Kidney tubule cell (primary cell): ENCODE measurements around the gene KRTAP19-8.

ENCODE experiments used
- DNase-seq: peaks from one replicate; pipeline ENCODE4 v3.0.0-alpha.2; 2018; ENCODE audit warnings: low spot score

Gene KRTAP19-8

GRCh38 chr21:31012133-31013089 is 25.9 kb downstream of the KRTAP19-8 start:
- DNase-seq, result no peak

DNA sequence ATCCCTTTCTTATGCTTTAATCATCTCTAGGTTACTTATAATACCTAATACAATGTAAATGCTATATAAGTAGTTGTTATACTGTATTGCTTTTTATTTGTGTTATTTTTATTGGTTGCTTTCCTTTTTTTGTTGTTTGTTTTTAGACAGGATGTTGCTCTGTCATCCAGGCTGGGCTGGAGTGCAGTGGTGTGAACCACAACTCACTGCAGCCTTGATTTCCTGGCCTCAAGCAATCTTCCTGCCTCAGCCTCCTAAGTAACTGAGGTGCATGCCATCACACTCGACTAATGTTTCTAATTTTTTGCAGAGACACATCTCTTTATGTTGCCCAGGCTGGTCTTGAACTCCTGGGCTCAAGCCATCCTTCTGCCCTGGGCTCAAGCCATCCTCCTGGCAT is 26.9 kb downstream of the KRTAP19-8 start:
- DNase-seq, result no peak

DNA sequence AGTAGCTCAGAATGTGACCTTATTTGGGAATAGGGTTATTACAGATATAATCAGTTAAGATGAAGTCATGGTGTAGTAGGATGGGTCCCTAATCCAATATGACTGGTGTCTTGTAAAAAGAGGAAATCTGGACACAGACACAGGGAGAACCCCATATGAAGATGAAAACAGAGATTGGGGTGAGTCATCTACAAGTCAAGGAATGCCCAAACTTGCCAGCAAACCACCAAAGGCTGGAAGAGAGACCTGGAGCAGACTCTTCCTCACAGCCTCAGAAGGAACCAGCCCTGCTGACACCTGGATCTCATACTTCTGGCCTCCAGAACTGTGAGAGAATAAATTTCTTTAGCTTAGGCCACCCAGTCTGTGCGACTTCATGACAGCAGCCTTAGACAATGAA is 29.9 kb downstream of the KRTAP19-8 start:
- DNase-seq, result no peak

DNA sequence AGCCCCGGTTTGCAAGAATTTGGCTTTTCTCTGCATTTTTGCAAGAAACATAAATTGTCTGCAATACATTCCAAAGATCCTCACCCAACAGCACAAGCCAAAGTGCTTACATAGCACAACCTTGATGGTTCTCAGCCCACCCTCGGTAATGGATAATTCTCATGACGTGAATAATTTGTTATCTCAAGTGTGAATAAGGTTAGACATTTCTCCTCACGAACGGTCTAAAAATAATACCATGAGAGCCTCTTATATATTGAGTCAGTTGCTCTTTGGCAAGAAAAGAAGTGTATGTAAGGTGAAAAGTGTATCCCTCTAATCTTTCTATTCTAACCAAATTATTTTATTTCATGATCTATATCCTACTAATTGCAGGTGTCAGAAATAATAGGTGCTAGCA is 33.3 kb downstream of the KRTAP19-8 start:
- no peak for DNase-seq

DNA sequence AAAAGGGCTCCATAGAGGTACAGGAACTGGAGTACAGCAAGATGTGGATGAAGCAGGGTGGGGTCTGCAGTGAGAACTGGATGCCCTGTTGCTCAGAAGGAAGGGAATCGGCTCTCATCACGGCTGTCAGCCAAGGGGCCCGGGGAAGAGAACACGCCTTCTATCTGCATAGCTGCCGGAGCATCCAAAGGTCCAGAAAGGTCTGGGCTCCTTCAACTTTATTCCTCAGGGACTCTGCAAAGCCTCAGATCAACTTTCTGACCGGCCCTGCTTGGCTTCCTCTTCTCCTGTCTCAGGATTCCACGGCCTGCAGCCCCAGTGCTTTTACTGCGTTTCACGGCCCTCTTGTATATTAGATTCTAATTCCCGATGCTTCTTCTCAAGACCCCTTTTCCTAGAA is 34.8 kb downstream of the KRTAP19-8 start:
- DNase-seq, result no peak

DNA sequence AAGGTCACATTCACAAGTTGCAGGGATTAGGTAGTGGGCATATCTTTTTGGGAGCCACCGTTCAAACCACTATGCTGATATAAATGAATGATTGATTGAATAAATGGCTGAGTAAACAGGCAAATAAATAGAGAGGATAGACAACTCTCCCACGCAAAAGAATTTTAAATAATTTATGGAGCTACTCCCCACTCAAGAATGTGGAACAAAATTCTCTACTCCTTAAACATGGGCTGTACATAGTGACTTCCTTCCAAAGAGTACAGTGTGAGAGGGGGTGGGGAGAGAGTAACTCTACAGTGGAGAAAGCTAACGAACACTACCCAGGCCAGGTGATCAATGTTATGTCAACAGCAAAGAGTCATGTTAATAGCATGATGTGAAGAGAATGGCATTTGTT is 40.7 kb downstream of the KRTAP19-8 start:
- no peak for DNase-seq

- DNase-seq, result peak; percentile 14
Observed at GRCh38 chr21:30996728-30997127, 41.5 kb downstream of the KRTAP19-8 start.

DNA sequence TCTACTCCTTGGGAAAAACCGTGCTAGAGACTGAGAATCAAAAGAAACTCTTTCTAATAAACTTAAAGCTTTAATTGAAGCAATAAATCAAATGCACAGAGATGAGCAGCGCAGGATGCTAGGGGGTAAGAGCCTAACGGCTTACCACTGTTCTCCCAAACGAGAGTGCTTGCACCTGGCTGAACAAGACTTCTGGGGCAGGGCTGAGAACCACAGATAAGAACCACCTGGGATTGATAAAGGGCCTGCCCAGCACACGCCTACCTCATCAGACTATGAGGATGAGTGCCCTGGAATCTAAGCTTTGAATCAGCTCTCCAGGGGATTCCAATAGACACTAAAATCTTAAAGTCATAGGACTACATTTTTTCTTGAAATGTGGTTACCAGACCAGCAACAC is 43.3 kb downstream of the KRTAP19-8 start:
- no peak for DNase-seq

DNA sequence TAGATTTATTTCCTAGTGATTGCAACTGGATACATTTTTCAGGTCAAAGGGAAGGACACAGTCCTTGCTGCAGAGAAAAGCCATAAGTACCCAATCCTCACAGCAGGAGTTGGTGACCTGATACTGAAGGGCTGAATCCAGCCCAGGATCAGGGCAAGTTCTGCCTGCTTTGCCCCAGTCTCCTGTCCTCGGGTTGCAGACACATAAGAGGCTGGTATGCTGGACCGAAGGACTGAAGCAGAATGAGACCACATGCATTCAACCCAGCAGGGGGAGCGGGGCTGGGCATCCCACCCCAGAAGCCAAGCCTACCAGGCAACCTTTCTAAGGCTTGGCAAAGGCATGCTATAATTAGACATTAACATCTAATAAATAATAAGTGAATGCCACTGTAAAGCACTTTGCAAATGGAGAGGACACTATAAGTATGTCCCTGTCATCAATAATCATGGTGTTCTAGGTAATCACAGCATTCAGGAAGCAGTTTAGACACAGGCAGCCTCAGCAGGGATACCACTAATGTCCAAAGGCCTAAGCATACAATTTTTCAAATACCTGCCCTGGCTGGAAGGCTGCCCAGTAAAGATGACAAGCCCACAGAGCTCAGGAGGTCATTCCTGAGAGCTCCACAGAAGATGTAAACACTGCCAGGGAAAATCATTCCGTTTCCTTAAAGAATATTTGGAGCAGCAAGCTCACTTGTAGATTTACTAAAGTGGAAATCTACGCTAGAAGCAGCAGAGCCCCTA is 47.6 kb downstream of the KRTAP19-8 start:
- no peak for DNase-seq

DNA sequence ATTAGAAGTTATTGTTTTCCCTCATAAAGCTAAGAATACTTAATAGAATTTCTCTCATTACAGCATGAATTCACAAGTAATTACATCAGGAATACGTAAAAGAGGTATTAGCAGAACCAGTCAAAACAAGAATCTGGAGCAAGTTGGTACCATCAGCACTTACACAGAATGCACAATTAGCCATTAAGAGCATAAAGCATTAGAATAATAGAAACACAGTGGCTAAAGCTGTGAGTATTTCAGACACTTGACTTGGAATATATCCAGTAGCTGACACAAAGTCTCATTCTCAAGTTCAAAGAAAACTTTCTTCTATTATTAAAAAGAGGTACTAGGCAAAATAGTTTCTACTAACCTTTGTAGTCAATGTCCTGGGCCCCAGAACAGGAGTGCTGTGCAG is 49.6 kb downstream of the KRTAP19-8 start:
- no peak for DNase-seq
